Aorta (tissue), 5 donors: ENCODE data around the gene PRKN. TPM values are rescaled to one million over a fixed set of nuclear protein-coding genes. Genes with fewer than 3 reads are reported as not detected.

ENCODE experiments used
- ATAC-seq: fragments of 200-7000 bp; cut with Tn5 transposase; one replicate; pipeline ENCODE4 v1.9.1; 2022; ENCODE audit warnings: moderate library complexity; ENCODE audit not compliant: low FRiP score
- DNase-seq, 2 donors: peaks; one replicate each; pipeline ENCODE4 v3.0.0-alpha.2; 2020
- H3K27ac ChIP-seq, 2 donors: one replicate each; pipeline ENCODE4 v1.5.1; 2013; ENCODE audit warnings: low read length in 2 of 2, mild to moderate bottlenecking in 2 of 2, moderate library complexity in 2 of 2, control low read depth in 1 of 2, inconsistent platforms in 1 of 2, low read depth in 1 of 2
- H3K27me3 ChIP-seq, 2 donors: one replicate each; pipeline ENCODE4 v1.6.1; 2013; ENCODE audit warnings: control low read depth in 1 of 2, low read length in 1 of 2, mild to moderate bottlenecking in 1 of 2, moderate library complexity in 1 of 2; ENCODE audit not compliant: insufficient read depth in 2 of 2, control insufficient read depth in 1 of 2
- H3K36me3 ChIP-seq, 2 donors: one replicate each; pipeline ENCODE4 v1.6.1; 2013; ENCODE audit warnings: control low read depth in 1 of 2, low read length in 1 of 2, mild to moderate bottlenecking in 1 of 2; ENCODE audit not compliant: insufficient read depth in 2 of 2, control insufficient read depth in 1 of 2
- H3K4me1 ChIP-seq, 2 donors: one replicate each; pipeline ENCODE4 v1.6.1; 2013; ENCODE audit warnings: low read length in 2 of 2, control low read depth in 1 of 2, mild to moderate bottlenecking in 1 of 2, moderate library complexity in 1 of 2; ENCODE audit not compliant: insufficient read depth in 2 of 2, control insufficient read depth in 1 of 2
- H3K4me3 ChIP-seq, 2 donors: one replicate each; pipeline ENCODE4 v1.5.1; 2013; ENCODE audit warnings: low read length in 2 of 2, control low read depth in 1 of 2, mild to moderate bottlenecking in 1 of 2
- H3K9me3 ChIP-seq: one replicate; pipeline ENCODE4 v1.6.1; 2013; ENCODE audit warnings: mild to moderate bottlenecking, low read length; ENCODE audit not compliant: control insufficient read depth
- WGBS, 2 donors: extraction: QIAGEN DNeasy Blood & Tissue Kit; methylation state at CpG; one replicate each; pipeline ENCODE4 v1.1.7; 2013; 5-methylcytosine and 5-hydroxymethylcytosine counted together
- intact Hi-C, 2 donors: fragments of 100-400 bp; cut with DNase I; formaldehyde crosslinking; loops; one replicate each; pipeline versions ENCODE4 v1.14.2 to v1.15.0; 2022
- polyA plus RNA-seq, 2 donors: library from polyadenylated mRNA; stranded (reverse); fragments of 200-250 nt; gene quantifications; one replicate each; pipeline ENCODE4 v1.2.3, GENCODE V29; 2013
- total RNA-seq, 2 donors: library from RNA; stranded (reverse); fragmentation: NEBNext Ultra II Directional; extraction: Animal tissue kit (Norgen Biotek cat#: 25700); gene quantifications; one replicate each; pipeline ENCODE4 v1.2.1, GENCODE V29; 2021
- donor health status: healthy with polysubstance abuse.
- donor health status: Bipolar disorder and iron deficiency.
- donor health status: DM: no; HTN: no; CAD: no.
- donor health status: DM: no; HTN: no; CAD: no.
- donor health status: DM: yes; HTN: yes; CAD: no.

The PRKN gene
- total and polyA plus RNA-seq, 4 donors = 1.0 to 17.3 (median 5.7) TPM

DNA sequence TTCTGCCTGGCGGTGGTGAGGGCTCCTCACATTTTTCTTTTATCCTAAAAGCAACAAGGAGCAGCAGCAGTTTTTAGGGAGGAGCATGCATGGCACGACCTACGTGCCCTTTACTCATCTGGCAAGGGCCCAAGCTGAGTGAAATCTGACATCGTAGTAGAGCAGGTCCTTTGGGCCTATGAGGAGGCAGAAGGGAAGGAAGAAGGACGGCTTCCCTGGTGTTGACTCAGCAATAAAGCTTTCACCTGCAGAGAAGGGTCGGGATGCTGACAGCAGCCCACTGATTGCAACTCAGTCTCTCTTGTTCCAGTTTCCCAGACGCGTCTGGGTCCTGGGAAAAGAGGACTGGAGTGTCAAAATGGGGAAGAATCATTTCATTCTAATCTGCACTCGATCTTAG is 1044.6 kb downstream of the PRKN start:
- intact Hi-C loops = no loop called here
- no peak for ATAC-seq
- H3K27ac ChIP-seq = no peak overlapping the region

DNA sequence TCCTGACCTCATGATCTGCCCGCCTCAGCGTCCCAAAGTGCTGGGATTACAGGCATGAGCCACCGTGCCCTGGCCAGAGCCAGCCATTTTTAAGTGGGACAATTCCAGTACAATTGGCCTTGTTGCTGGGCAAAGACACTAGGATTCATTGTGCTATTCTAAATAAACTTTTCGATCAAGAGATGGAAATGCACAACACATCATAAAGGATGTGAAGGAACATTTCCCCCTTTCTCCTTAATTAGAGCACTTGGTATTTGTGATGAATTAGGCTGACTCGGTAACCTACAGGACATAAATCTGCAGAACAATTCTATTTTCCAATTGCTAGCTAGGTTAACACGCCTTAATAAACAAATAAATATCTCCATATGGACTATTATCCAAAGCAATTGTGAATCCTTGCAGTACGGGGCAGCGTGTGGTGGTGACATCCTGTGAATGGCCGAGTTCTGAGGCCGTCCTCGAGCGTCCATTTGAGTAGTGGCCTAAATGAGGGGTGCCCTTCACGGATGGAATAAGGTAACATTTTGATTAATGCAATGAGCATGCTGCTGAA is 1047.5 kb downstream of the PRKN start:
- no peaks in the 10 kb centered on the region for H3K9me3 ChIP-seq
- H3K36me3 ChIP-seq = no peaks in the 10 kb centered on the region
- H3K27ac ChIP-seq = no peak overlapping the region
- no peaks in the 10 kb centered on the region for H3K27me3 ChIP-seq
- DNase-seq (no peak), ATAC-seq (no peak)
- H3K4me1 ChIP-seq = no peaks in the 10 kb centered on the region
- intact Hi-C loops = no loop called here
- WGBS, 2 donors = 91 to 95% methylated on average over 13 of the region's 13 CpGs
- H3K4me3 ChIP-seq = no peak overlapping the region

More for the DNA sequence above, 1044.6 kb downstream of the PRKN start:
- Histone ChIP-seq H3K27me3 (no peaks in the 10 kb centered on the region), H3K4me3 (no peak overlapping the region), H3K9me3 (no peaks in the 10 kb centered on the region), H3K36me3 (no peaks in the 10 kb centered on the region), H3K4me1 (no peaks in the 10 kb centered on the region)
- DNase-seq = no peak
- 39 to 61% methylated on average over 9 of the region's 9 CpGs for WGBS, 2 donors

DNA sequence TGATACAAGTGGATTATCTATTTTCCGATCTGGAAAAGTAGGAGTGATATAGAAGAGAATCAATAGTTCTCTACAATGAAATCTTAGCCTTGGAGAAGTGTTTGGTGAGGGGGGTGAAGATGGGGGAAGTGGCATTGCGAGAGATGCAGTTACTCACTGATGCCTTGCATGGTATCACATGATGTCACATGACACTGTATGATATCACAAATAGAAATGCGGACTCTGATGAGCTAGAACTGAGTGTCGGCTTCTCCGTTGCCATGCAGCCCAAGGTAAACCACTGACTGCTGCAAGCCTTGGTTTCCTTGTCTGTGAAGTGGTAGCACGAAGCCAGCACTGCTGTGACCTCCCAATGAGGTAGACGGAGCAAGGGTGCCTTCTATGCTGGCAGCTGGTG is 1050.4 kb downstream of the PRKN start:
- no peak for DNase-seq
- no peaks in the 10 kb centered on the region for H3K36me3 ChIP-seq
- intact Hi-C loops = no loop called here
- H3K27me3 ChIP-seq = no peaks in the 10 kb centered on the region
- WGBS, 2 donors = 88 to 91% methylated on average over 7 of the region's 7 CpGs
- peak; percentile 11 for ATAC-seq
- H3K4me3 ChIP-seq = no peak overlapping the region
- H3K4me1 ChIP-seq = no peaks in the 10 kb centered on the region
- no peaks in the 10 kb centered on the region for H3K9me3 ChIP-seq
- H3K27ac ChIP-seq = no peak overlapping the region

DNA sequence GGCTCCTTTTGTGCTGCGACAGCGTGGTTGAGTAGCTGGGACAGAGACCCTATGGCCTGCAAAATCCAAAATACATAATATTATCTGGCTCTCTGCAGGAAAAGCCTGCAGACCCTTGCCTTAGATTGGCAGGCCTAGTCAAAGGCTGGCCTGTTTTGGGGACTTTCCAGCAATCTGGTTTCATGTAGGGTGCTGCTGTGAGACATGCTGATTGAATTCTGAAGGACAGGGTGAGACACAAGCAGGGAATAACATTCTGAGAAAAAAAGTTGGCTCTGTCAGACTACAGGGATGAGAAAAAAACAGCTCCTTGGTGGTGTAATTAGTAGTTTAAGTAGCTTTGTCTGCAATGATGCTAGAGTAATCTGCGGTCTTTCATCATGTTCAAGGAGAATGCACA is 1051.0 kb downstream of the PRKN start:
- H3K4me1 ChIP-seq = no peaks in the 10 kb centered on the region
- 84 to 86% methylated on average over 3 of the region's 3 CpGs for WGBS, 2 donors
- no peak overlapping the region for H3K27ac ChIP-seq
- DNase-seq (no peak), ATAC-seq (no peak)
- H3K9me3 ChIP-seq = no peaks in the 10 kb centered on the region
- intact Hi-C loops = no loop called here
- no peaks in the 10 kb centered on the region for H3K27me3 ChIP-seq
- H3K4me3 ChIP-seq = no peak overlapping the region
- H3K36me3 ChIP-seq = no peaks in the 10 kb centered on the region

DNA sequence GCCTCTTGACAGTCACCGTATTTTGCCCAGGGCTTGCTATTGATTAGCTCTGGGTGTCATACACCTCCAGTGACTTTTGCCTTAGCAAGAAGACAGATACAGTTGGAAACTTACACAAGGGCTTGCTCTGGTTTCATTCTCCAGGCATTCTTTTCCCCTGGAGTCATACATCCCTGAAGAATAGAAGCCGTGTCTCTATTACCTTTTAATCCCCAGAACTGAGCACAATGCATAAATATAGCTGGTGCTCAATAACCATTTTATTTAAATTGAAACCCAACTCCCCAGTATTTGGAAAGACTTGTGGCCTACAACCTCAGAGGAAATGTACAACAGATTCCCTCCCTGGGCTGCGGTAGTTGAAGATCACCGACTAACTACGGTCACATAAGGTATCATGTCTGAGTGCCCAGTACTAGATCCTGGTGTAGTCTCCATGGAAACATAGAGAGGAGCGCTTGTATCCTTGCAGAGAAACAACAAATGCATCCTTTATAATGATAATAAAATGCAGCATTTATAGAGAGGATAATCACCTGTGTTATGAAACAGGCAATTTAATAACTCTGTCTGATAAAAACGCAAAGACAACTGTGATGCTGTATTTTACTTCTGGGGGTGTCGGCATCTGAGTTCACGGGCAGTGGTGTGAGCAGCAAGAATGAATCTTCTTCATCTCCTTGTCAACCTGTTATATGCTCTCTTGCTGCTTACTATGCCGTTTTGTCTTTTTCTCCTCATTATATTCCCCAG is 1052.5 kb downstream of the PRKN start:
- no peaks in the 10 kb centered on the region for H3K4me1 ChIP-seq
- 93 to 94% methylated on average over 10 of the region's 10 CpGs for WGBS, 2 donors
- ATAC-seq = no peak
- H3K9me3 ChIP-seq = no peaks in the 10 kb centered on the region
- H3K27ac ChIP-seq = no peak overlapping the region
- H3K4me3 ChIP-seq = no peak overlapping the region
- no peaks in the 10 kb centered on the region for H3K27me3 ChIP-seq
- DNase-seq = no peak
- no peaks in the 10 kb centered on the region for H3K36me3 ChIP-seq
- intact Hi-C loops = no loop called here

DNA sequence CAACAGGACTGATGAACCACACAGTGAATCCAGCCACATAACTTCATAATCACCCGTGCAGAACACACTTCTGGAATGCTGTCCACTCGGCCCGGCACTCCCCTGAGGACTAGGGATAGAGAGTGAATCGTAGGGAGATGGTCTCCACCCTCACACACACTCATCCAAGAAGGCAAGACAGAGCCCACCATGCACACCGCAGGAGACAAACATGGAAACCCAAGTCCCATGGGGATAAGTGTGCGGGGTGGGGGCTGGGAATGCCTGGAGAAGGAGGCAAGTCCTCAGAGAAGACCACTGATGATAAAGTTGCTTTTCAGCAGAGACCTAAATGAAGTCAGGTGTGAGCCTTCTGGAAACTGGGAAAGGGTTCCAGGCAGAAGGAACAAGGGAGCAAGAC is 1054.5 kb downstream of the PRKN start:
- H3K27me3 ChIP-seq = no peaks in the 10 kb centered on the region
- WGBS, 2 donors = 89 to 90% methylated on average over 6 of the region's 6 CpGs
- no peaks in the 10 kb centered on the region for H3K9me3 ChIP-seq
- DNase-seq = no peak
- no peaks in the 10 kb centered on the region for H3K36me3 ChIP-seq
- no peak for ATAC-seq
- H3K4me3 ChIP-seq = no peak overlapping the region
- H3K27ac ChIP-seq = no peak overlapping the region
- H3K4me1 ChIP-seq = no peaks in the 10 kb centered on the region
- intact Hi-C loops = no loop called here

DNA sequence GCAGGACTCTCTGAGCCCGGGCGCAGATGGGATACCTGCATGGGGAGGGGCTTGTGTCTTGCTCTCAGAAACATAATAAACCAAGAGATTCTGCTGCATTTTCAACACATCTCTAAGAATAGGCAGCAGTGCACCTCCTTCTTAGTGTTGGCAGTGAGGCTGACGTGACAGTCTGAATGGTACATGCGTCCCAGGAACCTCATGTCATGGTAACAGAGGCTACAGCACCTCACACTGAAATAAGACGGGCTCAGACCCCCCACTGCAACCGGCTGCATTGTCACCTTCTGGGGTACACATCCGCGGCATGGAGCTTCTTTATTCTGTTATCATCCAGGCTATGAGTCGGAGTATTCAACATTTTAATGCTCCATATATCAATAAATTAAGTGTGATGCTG is 1056.4 kb downstream of the PRKN start:
- no peaks in the 10 kb centered on the region for H3K27me3 ChIP-seq
- no peak for ATAC-seq
- H3K4me3 ChIP-seq = no peak overlapping the region
- H3K36me3 ChIP-seq = no peaks in the 10 kb centered on the region
- intact Hi-C loops = no loop called here
- no peaks in the 10 kb centered on the region for H3K4me1 ChIP-seq
- no peak overlapping the region for H3K27ac ChIP-seq
- no peak for DNase-seq
- H3K9me3 ChIP-seq = no peaks in the 10 kb centered on the region
- 88 to 95% methylated on average over 9 of the region's 9 CpGs for WGBS, 2 donors

DNA sequence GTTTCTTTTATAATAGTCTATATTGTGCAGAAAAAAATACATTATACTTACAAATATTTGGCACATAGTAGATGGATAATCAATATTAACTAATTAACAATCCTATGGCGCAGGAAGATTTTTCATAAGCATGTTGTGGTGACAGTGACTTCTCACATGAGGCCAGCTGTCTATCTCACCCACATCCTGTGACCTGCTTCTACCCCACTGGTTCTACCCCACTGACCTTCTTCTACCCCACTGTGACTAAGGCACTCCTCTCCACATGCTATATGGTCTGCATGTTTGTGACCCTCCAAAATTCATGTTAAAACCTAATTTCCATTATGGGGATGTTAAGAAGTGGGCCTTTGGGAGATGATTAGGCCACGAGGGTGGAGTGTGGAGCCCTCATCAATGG is 1058.9 kb downstream of the PRKN start:
- 95 to 100% methylated on average over 2 of the region's 2 CpGs for WGBS, 2 donors
- Histone ChIP-seq H3K27ac (no peak overlapping the region), H3K4me3 (no peak overlapping the region), H3K4me1 (no peaks in the 10 kb centered on the region), H3K36me3 (no peaks in the 10 kb centered on the region), H3K27me3 (no peaks in the 10 kb centered on the region), H3K9me3 (no peaks in the 10 kb centered on the region)
- no peak for ATAC-seq
- no peak for DNase-seq
- intact Hi-C loops = no loop called here

DNA sequence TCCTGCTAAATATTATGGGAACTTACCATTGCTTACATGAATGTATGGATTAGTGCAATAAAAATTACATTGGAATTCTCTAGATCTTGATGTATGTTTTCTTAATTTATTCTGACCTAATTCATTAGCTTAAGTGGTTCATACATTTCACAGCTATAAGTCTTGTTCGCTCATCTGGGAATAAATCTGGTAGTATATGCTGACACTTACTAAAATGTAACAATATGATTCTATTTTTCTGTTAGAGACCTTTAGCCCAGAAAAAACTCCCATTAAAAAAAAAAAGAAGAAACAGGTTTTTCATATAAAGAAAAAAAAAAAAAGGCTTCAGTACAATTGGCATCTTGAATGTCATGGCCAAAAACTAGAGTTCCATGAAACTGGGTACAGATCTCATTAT is 1059.6 kb downstream of the PRKN start:
- WGBS, 2 donors = 83 to 93% methylated on average over 1 of the region's 1 CpG
- Histone ChIP-seq H3K36me3 (no peaks in the 10 kb centered on the region), H3K27ac (no peak overlapping the region), H3K4me1 (no peaks in the 10 kb centered on the region), H3K9me3 (no peaks in the 10 kb centered on the region), H3K4me3 (no peak overlapping the region), H3K27me3 (no peaks in the 10 kb centered on the region)
- DNase-seq (no peak), ATAC-seq (no peak)
- intact Hi-C loops = no loop called here
